Brain pericyte (primary cell): ENCODE data around the gene NAPB.

Experiments used
- DNase-seq: peaks from one replicate; pipeline ENCODE4 v3.0.0-alpha.2; 2012; ENCODE audit warnings: low read depth, low spot score

Gene NAPB

GRCh38 chr20:23369072-23369823 lies 52.0 kb downstream of the NAPB start:
- no peak for DNase-seq

DNA sequence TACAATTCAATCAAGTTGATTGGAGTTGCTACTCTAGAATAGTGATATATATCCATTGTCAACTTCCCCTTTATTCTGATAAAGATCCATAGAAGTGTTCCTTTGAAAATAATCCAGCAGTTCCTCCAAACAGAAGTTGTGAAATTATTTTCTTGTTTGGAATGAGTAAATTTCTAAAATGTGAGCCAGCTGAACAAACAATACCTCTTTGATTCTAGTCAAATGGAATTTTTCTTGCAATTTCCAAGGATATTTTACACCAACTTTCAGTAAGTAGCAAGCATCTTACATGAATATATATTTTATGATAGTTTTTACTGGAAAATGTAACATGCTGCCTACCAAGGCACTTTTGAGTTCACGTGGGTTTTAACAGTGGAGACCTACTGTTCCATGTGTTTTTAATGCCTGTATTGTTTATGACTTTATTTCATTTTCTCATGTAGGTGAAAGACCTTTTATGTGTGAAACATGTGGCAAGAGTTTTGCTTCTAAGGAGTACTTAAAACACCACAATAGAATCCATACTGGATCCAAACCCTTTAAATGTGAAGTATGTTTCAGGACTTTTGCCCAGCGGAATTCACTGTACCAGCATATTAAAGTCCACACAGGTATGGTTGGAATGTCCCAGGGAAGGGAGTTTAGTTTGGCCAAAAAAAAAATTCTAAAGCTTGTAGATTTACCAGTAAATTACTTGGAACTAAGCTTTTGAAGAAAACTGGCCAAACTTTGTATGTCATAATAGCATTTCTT lies 52.8 kb downstream of the NAPB start:
- DNase-seq, result no peak

DNA sequence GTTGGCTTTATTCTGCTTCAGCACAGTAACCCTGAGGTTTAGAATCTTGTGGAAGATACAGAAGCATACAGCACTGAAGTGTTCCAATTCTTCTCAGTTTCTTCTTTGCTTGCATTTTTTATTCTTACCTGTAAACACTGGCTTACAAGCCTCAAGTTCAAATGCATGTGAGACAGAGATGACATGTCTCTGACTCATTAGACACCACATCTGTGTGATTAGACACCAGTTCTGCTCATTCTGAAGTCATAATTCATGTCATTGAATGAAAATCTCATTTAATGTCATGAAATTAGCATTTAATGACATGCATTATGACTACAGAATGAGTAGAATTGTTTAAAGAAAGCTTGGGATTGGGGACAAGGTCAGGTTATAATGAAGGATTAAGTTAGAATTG lies 53.5 kb downstream of the NAPB start:
- no peak for DNase-seq

- DNase-seq, result no peak
These were observed 54.9 kb downstream of the NAPB start for GRCh38 chr20:23366384-23366783.

GRCh38 chr20:23365390-23366165 lies 55.7 kb downstream of the NAPB start:
- DNase-seq, result no peak

DNA sequence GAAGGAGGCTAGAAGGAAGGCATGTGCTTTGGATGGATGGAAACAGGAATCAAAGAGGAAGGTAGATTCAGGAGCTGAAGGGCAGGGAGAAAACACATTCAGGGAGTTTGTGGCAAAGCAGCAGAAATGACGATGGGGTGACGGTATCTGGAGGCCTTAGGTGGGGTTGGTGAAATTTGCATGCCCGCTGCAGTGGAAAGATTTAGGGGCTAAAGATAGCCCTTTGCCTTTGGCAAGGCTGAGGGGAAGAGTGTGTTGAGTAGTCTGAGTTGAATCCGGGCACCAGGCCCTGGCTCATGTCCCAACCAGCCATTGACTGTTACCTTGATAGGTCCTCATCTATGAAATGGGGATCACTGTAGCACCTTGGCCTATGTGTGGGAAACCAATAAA lies 58.0 kb downstream of the NAPB start:
- no peak for DNase-seq

DNA sequence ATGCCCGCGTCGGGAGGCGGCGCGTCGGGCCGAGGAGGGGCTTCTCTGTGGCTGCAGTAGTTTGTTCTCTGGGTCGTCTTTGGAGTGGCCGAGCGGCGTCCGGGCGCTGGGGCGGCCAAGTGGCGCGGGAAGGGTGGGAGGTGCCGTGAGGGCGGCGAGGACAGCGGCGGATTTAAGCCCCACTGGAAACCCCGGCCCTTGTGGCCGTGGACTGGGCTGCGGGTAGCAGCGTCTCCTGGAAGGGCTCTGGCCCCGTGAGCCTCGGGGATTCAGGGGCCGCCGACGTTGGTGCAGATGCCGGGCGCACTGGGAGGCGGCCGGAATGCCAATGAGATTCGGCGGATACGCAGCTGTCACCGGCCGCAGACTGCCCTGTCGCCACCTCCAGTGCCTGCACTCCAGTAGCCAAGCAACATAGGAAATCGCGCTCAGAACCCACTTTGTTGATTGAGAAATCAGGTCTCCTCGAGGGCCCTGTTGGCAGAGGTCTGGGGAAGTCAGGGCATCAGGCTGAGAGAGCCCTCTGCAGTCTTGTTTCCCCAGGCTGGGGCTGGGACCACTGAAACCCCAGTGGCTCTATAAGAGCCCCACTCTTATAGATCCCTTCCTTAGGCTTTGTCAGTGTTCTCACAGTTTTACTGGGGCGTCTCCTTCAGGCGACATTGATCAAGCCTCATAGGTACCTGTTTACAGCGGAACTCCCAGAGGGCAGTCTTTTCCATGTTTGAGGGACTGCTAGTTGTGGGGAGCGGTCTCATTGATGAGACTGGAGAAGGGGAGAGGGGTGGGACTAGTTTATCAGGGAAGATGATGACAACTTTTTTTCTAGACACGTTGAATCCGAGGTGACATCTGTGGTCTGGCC lies 58.7 kb downstream of the NAPB start:
- DNase-seq, result no peak

- DNase-seq, result peak; percentile 98
These were observed 59.6 kb downstream of the NAPB start, which contains the start of gene GZF1 for GRCh38 chr20:23361476-23362391. GZF1 (plus strand) TSS chr20:23362182; CDS start chr20:23364384, 2,202 bp downstream.

GRCh38 chr20:23361119-23361475 lies 60.2 kb downstream of the NAPB start:
- DNase-seq, result no peak

- no peak for DNase-seq
These were observed 60.8 kb downstream of the NAPB start for GRCh38 chr20:23360531-23360930.

DNA sequence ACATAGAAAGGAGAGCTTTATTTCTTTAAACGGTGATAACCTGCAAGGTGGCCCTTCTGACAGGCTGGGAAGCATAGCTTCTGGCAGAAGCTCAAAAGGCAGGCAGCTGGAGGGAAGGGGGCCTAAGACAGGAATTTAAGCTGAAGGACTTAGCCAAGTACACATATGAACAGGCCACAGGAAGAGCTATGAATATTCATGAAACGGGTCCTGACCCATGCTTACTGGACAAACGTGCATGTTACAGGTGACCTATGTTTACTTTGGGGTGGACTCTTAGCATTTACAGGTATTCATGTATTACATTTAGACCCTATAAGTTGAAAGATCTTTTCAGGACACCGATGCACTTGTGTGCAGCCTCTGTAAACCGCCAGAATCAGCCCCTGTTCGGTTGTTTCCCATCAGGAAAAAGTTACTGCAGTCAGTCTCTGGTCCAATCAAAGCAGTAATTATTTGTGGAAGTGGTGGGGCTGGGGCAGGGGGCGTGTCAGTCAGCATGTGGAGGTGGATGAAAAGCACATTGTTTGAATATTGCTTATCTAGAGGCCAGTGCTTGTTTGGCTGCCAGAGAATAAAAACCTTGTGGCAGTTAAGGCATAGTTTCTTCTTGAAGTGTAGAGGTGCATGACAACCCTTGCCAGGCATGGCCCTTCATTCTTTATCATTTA lies 62.2 kb downstream of the NAPB start:
- DNase-seq, result no peak

GRCh38 chr20:23358563-23358906 lies 62.8 kb downstream of the NAPB start:
- no peak for DNase-seq

DNA sequence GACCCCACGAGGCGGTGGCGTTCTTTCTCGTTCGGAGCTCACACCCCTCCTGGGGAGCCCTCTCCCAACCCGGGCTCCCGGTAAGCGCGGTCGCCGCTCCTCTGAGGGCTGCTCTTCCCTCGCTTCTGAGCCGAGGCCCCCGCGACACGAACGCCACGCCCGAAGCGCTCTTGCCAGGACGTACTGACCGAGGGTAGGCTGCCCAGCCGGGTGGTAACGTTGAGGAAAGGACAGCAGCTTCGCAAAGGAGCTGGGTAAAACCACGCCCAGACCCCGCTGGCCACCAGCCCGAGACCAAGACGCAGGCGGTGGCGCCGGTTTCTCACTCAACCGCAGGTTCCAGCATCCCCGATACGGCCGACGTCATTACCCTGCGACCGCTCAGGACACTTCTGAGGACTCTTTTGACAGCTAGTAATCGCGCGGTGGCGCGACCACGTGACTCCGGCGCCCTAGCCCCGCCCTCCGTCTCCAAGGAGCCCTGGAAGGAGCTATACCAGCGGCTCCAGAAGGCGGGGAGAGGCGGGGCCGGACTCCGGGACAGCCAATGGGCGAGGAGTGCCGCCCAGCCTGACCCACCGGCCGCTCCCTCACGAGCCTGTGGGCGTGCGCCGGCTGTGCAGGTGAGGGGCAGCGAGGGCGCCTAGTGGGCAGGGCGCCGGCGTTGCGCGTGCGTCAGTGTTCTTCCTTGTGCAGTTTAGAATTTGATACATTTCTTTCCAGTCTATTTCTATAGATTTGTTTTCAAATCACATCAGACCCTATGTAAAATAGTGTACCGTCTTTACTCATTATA lies 63.3 kb downstream of the NAPB start:
- peak; percentile 97 for DNase-seq

- no peak for DNase-seq
These were observed 65.1 kb downstream of the NAPB start for GRCh38 chr20:23356203-23356602.

GRCh38 chr20:23350904-23351838 lies 70.1 kb downstream of the NAPB start:
- DNase-seq, result no peak

- DNase-seq, result peak; percentile 95
These were observed 70.9 kb downstream of the NAPB start, which contains the start of gene NXT1 for GRCh38 chr20:23350196-23350903. NXT1 (plus strand) TSS chr20:23350791; CDS start chr20:23354042, 3,251 bp downstream.
